B cell (primary cell): ENCODE measurements around the gene MRPL36.

Experiments
- CTCF ChIP-seq: fragments of 200-600 bp; IDR thresholded peaks from one replicate; pipeline ENCODE4 v1.8.0; 2022; ENCODE audit warnings: antibody characterized with exemption, mild to moderate bottlenecking
- EZH2 ChIP-seq: IDR thresholded peaks from 2 replicates; pipeline ENCODE4 v1.6.1; 2012; ENCODE audit warnings: borderline replicate concordance, low read depth, mild to moderate bottlenecking, moderate library complexity, low read length; ENCODE audit not compliant: insufficient read depth, poor library complexity, severe bottlenecking

GRCh38 chr5:1827886-1828397, 28.3 kb upstream of the MRPL36 start:
- TF ChIP-seq CTCF (no peak), EZH2 (no peak)
